K562 (cell line): Measurements from ENCODE around the gene GLYAT. TPM values are rescaled to one million over a fixed set of nuclear protein-coding genes. Genes with fewer than 3 reads are reported as not detected.
A peak's percentile ranks its signal among the peaks of the same experiment; 100 is the strongest.

ENCODE experiments used
- AFF4 ChIP-seq: sonication (generic); formaldehyde crosslinking; IDR thresholded peaks from 2 replicates; pipeline ENCODE4 v1.8.0; 2023; ENCODE audit warnings: mild to moderate bottlenecking, missing genetic modification reagents
- BDP1 ChIP-seq: IDR thresholded peaks from 3 replicates; pipeline ENCODE4 v1.6.1; 2011; ENCODE audit not compliant: insufficient read length, insufficient read depth
- CHAMP1 ChIP-seq: fragments of 450-650 bp; IDR thresholded peaks from 2 replicates; pipeline ENCODE4 v1.6.1; 2016; ENCODE audit warnings: mild to moderate bottlenecking
- PHF21A ChIP-seq: fragments of 450-650 bp; IDR thresholded peaks from 2 replicates; pipeline ENCODE4 v1.6.1; 2017; ENCODE audit warnings: low read depth, borderline replicate concordance
- SLC30A9 ChIP-seq: fragments of 250-450 bp; sonication (Bioruptor Pico); IDR thresholded peaks from 2 replicates; pipeline ENCODE4 v1.8.0; 2022; ENCODE audit warnings: mild to moderate bottlenecking, moderate library complexity
- STAT6 ChIP-seq: sonication (generic); formaldehyde crosslinking; IDR thresholded peaks from 2 replicates; pipeline ENCODE4 v1.8.1; 2023; ENCODE audit warnings: mild to moderate bottlenecking, missing genetic modification reagents
- TRIM24 ChIP-seq, 2 experiments: fragments of 450-650 bp; IDR thresholded peaks; 2 replicates each; pipeline ENCODE4 v1.6.1; 2016
- USF1 ChIP-seq: sonication (generic); formaldehyde crosslinking; IDR thresholded peaks from 2 replicates; pipeline ENCODE4 v1.9.0; 2022; ENCODE audit warnings: mild to moderate bottlenecking, missing genetic modification reagents
- polyA plus RNA-seq, 8 experiments: library from polyadenylated mRNA; depleted of rRNA in 4 of 8; stranded (reverse) in 5 of 8; unstranded in 3 of 8; fragments of >200 nt; fragmentation: Nextera tagmentation in 2 of 8; fragmentation: Illumina TruSeq in 1 of 8; extraction: Ambion mirVana in 2 of 8; extraction: Trizol in 1 of 8; gene quantifications; 2 replicates each; pipeline versions ENCODE4 v1.2.1 to v1.2.3, GENCODE V29; 2011 to 2014; ENCODE audit warnings: inconsistent platforms in 1 of 8, missing spikeins in 1 of 8
- total RNA-seq, 7 experiments: library from RNA; depleted of rRNA in 6 of 7; stranded (reverse); fragments of >200 nt in 6 of 7; fragmentation: Illumina TruSeq in 2 of 7; extraction: Trizol in 2 of 7; gene quantifications; 2 replicates each; pipeline versions ENCODE4 v1.2.1 to v1.2.3, GENCODE V29; 2011 to 2021; ENCODE audit warnings: low replicate concordance in 1 of 7

Gene GLYAT
- total and polyA plus RNA-seq, 9 of the 15 experiments (the other 6 are each of a cell fraction or from before 2014, with no cell fraction given): not detected

- TF ChIP-seq CHAMP1: 0 out of 2 replicates have a peak, but pooled peaks have one; percentile 28
- no peak for TF ChIP-seq STAT6 (CRISPR knock-in tag)
- no peak for TF ChIP-seq SLC30A9
- no peak for TF ChIP-seq PHF21A
- TF ChIP-seq BDP1: no peak
- TF ChIP-seq USF1 (CRISPR knock-in tag): no peak
- no peak for TF ChIP-seq TRIM24 (IDR thresholded peaks at IDR 0.05)
- TF ChIP-seq AFF4 (CRISPR knock-in tag): no peak
Observed at GRCh38 chr11:58675334-58676155, 56.2 kb downstream of the GLYAT start (continued).
